GM19324 (cell line): ENCODE results near the gene SMG6.
"Not testable (repeated sequence)": the region's sequence is repeated elsewhere in the genome, so short reads cannot be mapped to it uniquely, and the experiment has no call there.

Experiments
- ATAC-seq: cut with Tn5 transposase; IDR thresholded peaks from one replicate; pipeline ENCODE4 v1.9.1; 2021; ENCODE audit warnings: mild to moderate bottlenecking, moderate library complexity; ENCODE audit not compliant: unreplicated experiment, low FRiP score

SMG6 gene

GRCh38 chr17:2018716-2019510 is 284.7 kb downstream of the SMG6 start:
- no peak for ATAC-seq

- no peak for ATAC-seq
Measured at GRCh38 chr17:2017274-2017941, 286.2 kb downstream of the SMG6 start.

- ATAC-seq, result no peak
Measured at GRCh38 chr17:2016494-2016893, 287.1 kb downstream of the SMG6 start.

- no peak for ATAC-seq
Measured at GRCh38 chr17:2015314-2015713, 288.3 kb downstream of the SMG6 start.

- no peak for ATAC-seq
Measured at GRCh38 chr17:2013994-2014317, 289.6 kb downstream of the SMG6 start.

GRCh38 chr17:2013220-2013993 is 290.2 kb downstream of the SMG6 start:
- ATAC-seq, result not testable (repeated sequence)

GRCh38 chr17:2012499-2012898 is 291.1 kb downstream of the SMG6 start:
- ATAC-seq, result no peak

GRCh38 chr17:2011411-2012371 is 291.9 kb downstream of the SMG6 start:
- no peak for ATAC-seq
